Measurements from ENCODE around the gene ALG1. TPM values are rescaled to one million over a fixed set of nuclear protein-coding genes. Genes with fewer than 3 reads are reported as not detected.
A peak's percentile ranks its signal among the peaks of the same experiment; 100 is the strongest.

Gene ALG1, protein sequence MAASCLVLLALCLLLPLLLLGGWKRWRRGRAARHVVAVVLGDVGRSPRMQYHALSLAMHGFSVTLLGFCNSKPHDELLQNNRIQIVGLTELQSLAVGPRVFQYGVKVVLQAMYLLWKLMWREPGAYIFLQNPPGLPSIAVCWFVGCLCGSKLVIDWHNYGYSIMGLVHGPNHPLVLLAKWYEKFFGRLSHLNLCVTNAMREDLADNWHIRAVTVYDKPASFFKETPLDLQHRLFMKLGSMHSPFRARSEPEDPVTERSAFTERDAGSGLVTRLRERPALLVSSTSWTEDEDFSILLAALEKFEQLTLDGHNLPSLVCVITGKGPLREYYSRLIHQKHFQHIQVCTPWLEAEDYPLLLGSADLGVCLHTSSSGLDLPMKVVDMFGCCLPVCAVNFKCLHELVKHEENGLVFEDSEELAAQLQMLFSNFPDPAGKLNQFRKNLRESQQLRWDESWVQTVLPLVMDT
- 13.9 and 18.1 TPM in 2 replicates for polyA plus RNA-seq
- polyA minus RNA-seq, result 11.7 and 13.4 TPM in 2 replicates

DNA sequence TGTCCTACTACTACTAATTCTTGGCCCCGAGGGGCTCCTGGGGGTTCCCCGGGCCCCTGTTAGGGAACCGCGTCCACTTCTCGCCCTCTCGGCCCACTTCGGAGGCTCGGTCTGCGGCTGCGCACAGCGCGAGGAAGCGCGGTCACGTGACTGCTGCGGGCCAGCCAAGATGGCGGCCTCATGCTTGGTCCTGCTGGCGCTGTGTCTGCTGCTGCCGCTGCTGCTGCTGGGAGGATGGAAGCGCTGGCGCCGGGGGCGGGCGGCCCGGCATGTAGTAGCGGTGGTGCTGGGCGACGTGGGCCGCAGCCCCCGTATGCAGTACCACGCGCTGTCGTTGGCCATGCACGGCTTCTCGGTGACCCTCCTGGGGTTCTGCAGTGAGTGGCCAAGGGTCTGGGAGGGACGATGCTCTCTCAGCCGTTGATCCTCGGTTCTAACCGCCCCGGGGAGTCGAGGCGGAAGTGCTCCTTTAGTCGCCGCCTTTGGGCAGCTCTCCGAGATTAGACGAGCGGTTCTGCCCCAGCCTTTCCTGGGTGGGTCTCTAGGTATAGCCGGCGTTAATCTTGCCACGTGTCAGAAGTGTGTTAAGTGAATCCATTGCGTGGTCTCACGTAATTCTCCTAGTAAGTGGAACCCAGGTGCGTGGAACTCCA, at the start of gene ALG1:
ALG1 (plus strand) TSS at position 163 of the 653 bp plus-strand sequence; CDS start at position 170, 7 bp downstream.
- H2AFZ ChIP-seq (ENCODE audit: low read depth, low read length), result peak within 1 kb of the TSS; percentile 80
- no peaks in the 10 kb centered on the region for H3K79me2 ChIP-seq (replicated peaks; ENCODE audit: insufficient read depth, low read length)
- peak within 1 kb of the TSS; percentile 77 for H3K27ac ChIP-seq (ENCODE audit: low read length)
- peak within 1 kb of the TSS; percentile 70 for H3K4me2 ChIP-seq (ENCODE audit: low read length)
- no peaks in the 10 kb centered on the region for H3K36me3 ChIP-seq (ENCODE audit: insufficient read depth, low read length)
- no peaks in the 10 kb centered on the region for H3F3A ChIP-seq (ENCODE audit: insufficient read depth, low read length, poor library complexity, severe bottlenecking)
- no peaks in the 10 kb centered on the region for H3K27me3 ChIP-seq (ENCODE audit: insufficient read depth, low read depth, low read length)
- H3K9me2 ChIP-seq (ENCODE audit: insufficient read depth, low read length), result no peaks in the 10 kb centered on the region
- H3K9ac ChIP-seq (ENCODE audit: low read length), result peak within 1 kb of the TSS; percentile 74
- H3K4me3 ChIP-seq (ENCODE audit: low read length), result peak within 1 kb of the TSS; percentile 73
- TF ChIP-seq SMC3 (conservative IDR thresholded peaks at IDR 0.05; ENCODE audit: poor library complexity) (no peak), MXI1 (conservative IDR thresholded peaks at IDR 0.05; ENCODE audit: poor library complexity, severe bottlenecking) (peak; percentile 96), TAF1 (IDR thresholded peaks at IDR 0.05; ENCODE audit: low read depth) (peak; percentile 97), EP300 (conservative IDR thresholded peaks at IDR 0.05; ENCODE audit: poor library complexity, severe bottlenecking) (peak; percentile 45), POLR2AphosphoS5 (IDR thresholded peaks at IDR 0.05) (peak; percentile 97), EZH2 (IDR thresholded peaks at IDR 0.05; ENCODE audit: borderline replicate concordance, insufficient read depth, low read length, poor library complexity, severe bottlenecking) (no peak), RAD21 (conservative IDR thresholded peaks at IDR 0.05) (peak; percentile 44)
- TF ChIP-seq, protein P1, sequence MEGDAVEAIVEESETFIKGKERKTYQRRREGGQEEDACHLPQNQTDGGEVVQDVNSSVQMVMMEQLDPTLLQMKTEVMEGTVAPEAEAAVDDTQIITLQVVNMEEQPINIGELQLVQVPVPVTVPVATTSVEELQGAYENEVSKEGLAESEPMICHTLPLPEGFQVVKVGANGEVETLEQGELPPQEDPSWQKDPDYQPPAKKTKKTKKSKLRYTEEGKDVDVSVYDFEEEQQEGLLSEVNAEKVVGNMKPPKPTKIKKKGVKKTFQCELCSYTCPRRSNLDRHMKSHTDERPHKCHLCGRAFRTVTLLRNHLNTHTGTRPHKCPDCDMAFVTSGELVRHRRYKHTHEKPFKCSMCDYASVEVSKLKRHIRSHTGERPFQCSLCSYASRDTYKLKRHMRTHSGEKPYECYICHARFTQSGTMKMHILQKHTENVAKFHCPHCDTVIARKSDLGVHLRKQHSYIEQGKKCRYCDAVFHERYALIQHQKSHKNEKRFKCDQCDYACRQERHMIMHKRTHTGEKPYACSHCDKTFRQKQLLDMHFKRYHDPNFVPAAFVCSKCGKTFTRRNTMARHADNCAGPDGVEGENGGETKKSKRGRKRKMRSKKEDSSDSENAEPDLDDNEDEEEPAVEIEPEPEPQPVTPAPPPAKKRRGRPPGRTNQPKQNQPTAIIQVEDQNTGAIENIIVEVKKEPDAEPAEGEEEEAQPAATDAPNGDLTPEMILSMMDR (IDR thresholded peaks at IDR 0.05; ENCODE audit: poor library complexity, severe bottlenecking), result no peak
- TF ChIP-seq, protein P2, sequence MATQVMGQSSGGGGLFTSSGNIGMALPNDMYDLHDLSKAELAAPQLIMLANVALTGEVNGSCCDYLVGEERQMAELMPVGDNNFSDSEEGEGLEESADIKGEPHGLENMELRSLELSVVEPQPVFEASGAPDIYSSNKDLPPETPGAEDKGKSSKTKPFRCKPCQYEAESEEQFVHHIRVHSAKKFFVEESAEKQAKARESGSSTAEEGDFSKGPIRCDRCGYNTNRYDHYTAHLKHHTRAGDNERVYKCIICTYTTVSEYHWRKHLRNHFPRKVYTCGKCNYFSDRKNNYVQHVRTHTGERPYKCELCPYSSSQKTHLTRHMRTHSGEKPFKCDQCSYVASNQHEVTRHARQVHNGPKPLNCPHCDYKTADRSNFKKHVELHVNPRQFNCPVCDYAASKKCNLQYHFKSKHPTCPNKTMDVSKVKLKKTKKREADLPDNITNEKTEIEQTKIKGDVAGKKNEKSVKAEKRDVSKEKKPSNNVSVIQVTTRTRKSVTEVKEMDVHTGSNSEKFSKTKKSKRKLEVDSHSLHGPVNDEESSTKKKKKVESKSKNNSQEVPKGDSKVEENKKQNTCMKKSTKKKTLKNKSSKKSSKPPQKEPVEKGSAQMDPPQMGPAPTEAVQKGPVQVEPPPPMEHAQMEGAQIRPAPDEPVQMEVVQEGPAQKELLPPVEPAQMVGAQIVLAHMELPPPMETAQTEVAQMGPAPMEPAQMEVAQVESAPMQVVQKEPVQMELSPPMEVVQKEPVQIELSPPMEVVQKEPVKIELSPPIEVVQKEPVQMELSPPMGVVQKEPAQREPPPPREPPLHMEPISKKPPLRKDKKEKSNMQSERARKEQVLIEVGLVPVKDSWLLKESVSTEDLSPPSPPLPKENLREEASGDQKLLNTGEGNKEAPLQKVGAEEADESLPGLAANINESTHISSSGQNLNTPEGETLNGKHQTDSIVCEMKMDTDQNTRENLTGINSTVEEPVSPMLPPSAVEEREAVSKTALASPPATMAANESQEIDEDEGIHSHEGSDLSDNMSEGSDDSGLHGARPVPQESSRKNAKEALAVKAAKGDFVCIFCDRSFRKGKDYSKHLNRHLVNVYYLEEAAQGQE (IDR thresholded peaks at IDR 0.05; ENCODE audit: borderline replicate concordance), result peak; percentile 88
- H3K9me3 ChIP-seq (ENCODE audit: low read length), result no peaks in the 10 kb centered on the region
- H4K20me1 ChIP-seq (ENCODE audit: insufficient read depth), result no peaks in the 10 kb centered on the region

DNA sequence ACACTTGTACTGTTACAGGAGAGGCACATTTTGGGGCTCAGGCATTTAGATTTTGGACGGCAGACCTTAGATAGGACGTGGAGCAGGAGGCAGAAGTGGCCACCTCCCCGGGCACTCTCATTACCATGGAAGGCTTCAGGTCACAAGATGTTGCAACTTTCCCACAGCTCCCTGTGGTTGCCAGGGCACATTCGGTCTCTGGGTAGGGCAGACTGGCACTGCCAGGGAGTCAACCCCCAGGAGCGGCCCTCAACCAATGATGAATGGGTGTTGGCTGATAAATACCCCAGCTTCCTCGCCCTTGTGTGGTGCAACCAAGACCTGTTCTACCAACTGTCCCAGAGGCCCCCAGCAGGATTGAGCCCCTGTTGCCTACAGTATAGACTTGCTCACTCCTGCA, 49.1 kb upstream of the ALG1 start:
- Histone ChIP-seq H3K9me3 (ENCODE audit: low read length) (no peaks in the 10 kb centered on the region), H3F3A (ENCODE audit: insufficient read depth, low read length, poor library complexity, severe bottlenecking) (no peaks in the 10 kb centered on the region), H3K9ac (ENCODE audit: low read length) (no peak overlapping the region), H3K9me2 (ENCODE audit: insufficient read depth, low read length) (no peaks in the 10 kb centered on the region), H3K4me3 (ENCODE audit: low read length) (no peak overlapping the region), H3K79me2 (replicated peaks; ENCODE audit: insufficient read depth, low read length) (no peaks in the 10 kb centered on the region), H2AFZ (ENCODE audit: low read depth, low read length) (no peak overlapping the region), H3K27ac (ENCODE audit: low read length) (no peak overlapping the region), H3K4me2 (ENCODE audit: low read length) (no peak overlapping the region), H3K27me3 (ENCODE audit: insufficient read depth, low read depth, low read length) (no peaks in the 10 kb centered on the region), H4K20me1 (ENCODE audit: insufficient read depth) (no peaks in the 10 kb centered on the region), H3K36me3 (ENCODE audit: insufficient read depth, low read length) (no peaks in the 10 kb centered on the region)
- no peak for TF ChIP-seq MXI1 (conservative IDR thresholded peaks at IDR 0.05; ENCODE audit: poor library complexity, severe bottlenecking)

Measured in neural cell (in vitro differentiated cells).